ENCODE measurements around the gene GBE1.

DNA sequence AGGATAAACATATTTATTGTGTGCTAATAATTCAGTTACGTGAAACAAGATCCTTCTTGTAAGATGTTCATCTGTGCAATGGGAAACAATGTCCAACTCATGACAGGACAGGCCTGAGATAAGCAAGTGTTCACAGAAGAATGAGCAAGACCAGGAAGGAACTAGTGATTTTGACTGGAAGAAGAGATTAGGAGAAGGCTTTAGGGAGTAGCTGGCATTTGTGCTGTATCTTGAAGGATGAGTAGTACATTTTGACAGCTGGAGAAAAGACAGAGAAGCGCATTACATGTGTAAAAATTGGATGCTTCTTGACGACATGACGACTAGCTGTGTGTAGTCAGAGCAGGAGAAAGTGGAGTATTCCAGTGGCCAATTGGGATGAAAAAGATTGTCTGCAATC lies 48.4 kb downstream of the GBE1 start:
- TF ChIP-seq POLR2A (IDR thresholded peaks at IDR 0.05; ENCODE audit: extremely low read depth, insufficient read length) (no peak), CTCF (IDR thresholded peaks at IDR 0.05; ENCODE audit: low read depth, low read length) (no peak), MYC (IDR thresholded peaks at IDR 0.05; ENCODE audit: low read depth, low read length) (no peak)

Measured in NB4 (cell line).